ENCODE measurements around the gene PCSK5. TPM values are rescaled to one million over a fixed set of nuclear protein-coding genes. Genes with fewer than 3 reads are reported as not detected.

PCSK5 gene
- total RNA-seq, 4 donors from 2014 or later: 22.0 to 37.4 (median 27.8) TPM

DNA sequence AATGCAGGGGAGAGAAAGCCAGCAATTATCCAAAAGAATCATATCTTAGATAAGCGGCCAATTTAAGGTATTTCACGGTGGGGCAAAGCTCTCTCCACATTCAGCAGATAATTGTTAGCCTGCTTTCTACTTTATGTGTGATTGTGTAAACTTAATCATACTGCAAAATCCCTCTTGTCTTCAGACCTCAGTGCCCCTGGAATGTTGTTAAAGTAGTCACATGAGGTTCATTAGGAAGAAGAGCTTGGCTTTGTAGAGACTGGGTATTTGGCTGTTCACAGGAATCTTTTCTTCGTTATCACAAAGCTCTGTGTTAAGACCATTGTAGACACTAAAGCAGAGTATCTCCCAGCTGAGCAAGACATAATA is 376.8 kb downstream of the PCSK5 start:
- peaks cover 0 to 4% (median 0%) of the 10 kb centered on the region in 4 donors for H3K9me3 ChIP-seq
- H3K4me3 ChIP-seq: no peak overlapping the region
- peaks cover 0 to 34% (median 25%) of the 10 kb centered on the region in 4 donors for H3K4me1 ChIP-seq
- 75% methylated on average over 3 of the region's 3 CpGs for WGBS
- intact Hi-C loops (cut with DNase I): no loop called here
- DNase-seq (ENCODE audit: extremely low spot score): no peak
- TF ChIP-seq, protein P1, sequence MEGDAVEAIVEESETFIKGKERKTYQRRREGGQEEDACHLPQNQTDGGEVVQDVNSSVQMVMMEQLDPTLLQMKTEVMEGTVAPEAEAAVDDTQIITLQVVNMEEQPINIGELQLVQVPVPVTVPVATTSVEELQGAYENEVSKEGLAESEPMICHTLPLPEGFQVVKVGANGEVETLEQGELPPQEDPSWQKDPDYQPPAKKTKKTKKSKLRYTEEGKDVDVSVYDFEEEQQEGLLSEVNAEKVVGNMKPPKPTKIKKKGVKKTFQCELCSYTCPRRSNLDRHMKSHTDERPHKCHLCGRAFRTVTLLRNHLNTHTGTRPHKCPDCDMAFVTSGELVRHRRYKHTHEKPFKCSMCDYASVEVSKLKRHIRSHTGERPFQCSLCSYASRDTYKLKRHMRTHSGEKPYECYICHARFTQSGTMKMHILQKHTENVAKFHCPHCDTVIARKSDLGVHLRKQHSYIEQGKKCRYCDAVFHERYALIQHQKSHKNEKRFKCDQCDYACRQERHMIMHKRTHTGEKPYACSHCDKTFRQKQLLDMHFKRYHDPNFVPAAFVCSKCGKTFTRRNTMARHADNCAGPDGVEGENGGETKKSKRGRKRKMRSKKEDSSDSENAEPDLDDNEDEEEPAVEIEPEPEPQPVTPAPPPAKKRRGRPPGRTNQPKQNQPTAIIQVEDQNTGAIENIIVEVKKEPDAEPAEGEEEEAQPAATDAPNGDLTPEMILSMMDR (IDR thresholded peaks at IDR 0.05): no peak
- TF ChIP-seq EP300 (IDR thresholded peaks at IDR 0.05): no peak
- no peak for TF ChIP-seq POLR2AphosphoS5 (IDR thresholded peaks at IDR 0.05)
- no peak for TF ChIP-seq POLR2A (IDR thresholded peaks at IDR 0.05; ENCODE audit: low read depth)
- H3K27ac ChIP-seq (replicated peaks in 1 of 4): no peak overlapping the region
- no peaks in the 10 kb centered on the region for H3K27me3 ChIP-seq
- no peaks in the 10 kb centered on the region for H3K36me3 ChIP-seq

DNA sequence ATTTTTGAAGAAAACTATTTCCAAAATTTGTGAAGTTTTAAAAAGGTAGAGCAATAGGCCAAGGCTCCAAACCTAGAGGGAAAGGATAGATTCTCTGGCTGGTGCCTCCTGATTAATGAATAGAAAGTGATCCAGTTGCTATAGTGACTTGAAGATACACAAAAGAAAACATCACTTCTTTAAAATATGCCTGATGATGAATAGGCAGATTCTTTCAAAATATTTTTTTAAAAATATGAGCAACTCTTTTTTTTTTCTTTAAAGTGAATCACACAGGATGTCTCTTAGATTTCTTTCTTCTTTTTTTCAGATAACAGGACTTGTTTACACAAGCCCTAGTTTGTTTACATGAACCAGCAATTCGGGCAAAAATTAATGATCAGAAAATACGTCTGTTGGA is 379.3 kb downstream of the PCSK5 start:
- H3K4me1 ChIP-seq: peaks cover 0 to 34% (median 25%) of the 10 kb centered on the region in 4 donors
- intact Hi-C loops (cut with DNase I): no loop called here
- TF ChIP-seq POLR2AphosphoS5 (IDR thresholded peaks at IDR 0.05) (no peak), EP300 (IDR thresholded peaks at IDR 0.05) (no peak), POLR2A (IDR thresholded peaks at IDR 0.05; ENCODE audit: low read depth) (no peak)
- TF ChIP-seq, protein P1 (IDR thresholded peaks at IDR 0.05): no peak
- no peak for DNase-seq (ENCODE audit: extremely low spot score)
- H3K27me3 ChIP-seq: no peaks in the 10 kb centered on the region
- no peaks in the 10 kb centered on the region for H3K9me3 ChIP-seq
- peak overlapping the region; percentile 55 to 74 (median 64) for H3K27ac ChIP-seq (replicated peaks in 1 of 4)
- H3K4me3 ChIP-seq: no peak overlapping the region
- WGBS: 30% methylated on average over 2 of the region's 2 CpGs
- H3K36me3 ChIP-seq: no peaks in the 10 kb centered on the region

DNA sequence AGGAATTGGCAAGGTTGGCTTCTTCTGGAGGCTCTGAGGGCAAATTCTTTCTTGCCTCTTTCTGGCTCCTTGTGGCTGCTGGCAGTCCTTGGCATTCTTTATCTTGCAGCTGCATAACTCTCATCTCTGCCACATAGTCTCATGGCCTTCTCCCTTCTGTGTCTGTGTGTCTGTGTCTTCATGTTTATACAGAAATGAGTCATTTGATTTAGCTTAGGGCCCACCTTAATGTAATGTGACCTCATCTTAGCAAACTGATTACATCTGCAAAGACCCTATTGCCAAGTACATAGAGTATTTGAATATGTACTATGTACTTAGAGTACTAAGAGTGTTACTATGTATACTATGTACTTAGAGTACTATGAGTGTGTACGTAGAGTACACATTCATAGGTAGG is 381.3 kb downstream of the PCSK5 start:
- no peak for DNase-seq (ENCODE audit: extremely low spot score)
- Histone ChIP-seq H3K36me3 (no peaks in the 10 kb centered on the region), H3K4me1 (peaks cover 0 to 34% (median 25%) of the 10 kb centered on the region in 4 donors), H3K4me3 (no peak overlapping the region), H3K9me3 (no peaks in the 10 kb centered on the region), H3K27me3 (no peaks in the 10 kb centered on the region), H3K27ac (replicated peaks in 1 of 4) (peak overlapping the region in 2 of 4 donors; percentile 6 to 67)
- intact Hi-C loops (cut with DNase I): no loop called here
- no peak for TF ChIP-seq POLR2A (IDR thresholded peaks at IDR 0.05; ENCODE audit: low read depth)
- TF ChIP-seq EP300 (IDR thresholded peaks at IDR 0.05): no peak
- TF ChIP-seq, protein P1 (IDR thresholded peaks at IDR 0.05): no peak
- TF ChIP-seq POLR2AphosphoS5 (IDR thresholded peaks at IDR 0.05): no peak
- WGBS: 89% methylated on average over 1 of the region's 1 CpG

DNA sequence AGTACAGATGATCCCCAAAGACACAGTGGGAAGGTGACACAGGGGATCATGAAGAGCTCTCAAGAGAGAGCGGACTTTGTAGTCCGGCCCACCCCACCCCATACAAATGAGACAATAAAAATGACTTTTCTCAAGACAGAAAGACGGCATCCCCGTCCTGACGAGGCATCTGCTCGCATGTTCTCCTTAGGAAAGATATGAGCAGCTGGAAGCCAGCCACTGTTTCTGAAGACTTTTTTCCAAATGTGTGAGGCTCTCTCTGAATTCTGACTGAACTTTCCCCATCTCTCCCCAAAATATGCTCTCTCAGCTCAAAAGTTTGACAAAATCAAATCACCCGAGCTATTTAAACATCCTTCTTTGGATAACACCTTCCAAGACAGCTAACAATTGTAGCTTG is 398.6 kb downstream of the PCSK5 start:
- DNase-seq (ENCODE audit: extremely low spot score): no peak
- intact Hi-C loops (cut with DNase I): no loop called here
- Histone ChIP-seq H3K4me3 (no peak overlapping the region), H3K4me1 (peaks cover 0 to 7% (median 0%) of the 10 kb centered on the region in 4 donors), H3K27ac (replicated peaks in 1 of 4) (no peak overlapping the region), H3K9me3 (no peaks in the 10 kb centered on the region), H3K27me3 (no peaks in the 10 kb centered on the region), H3K36me3 (no peaks in the 10 kb centered on the region)
- WGBS: 90% methylated on average over 7 of the region's 7 CpGs
- TF ChIP-seq EP300 (IDR thresholded peaks at IDR 0.05): no peak
- TF ChIP-seq, protein P1 (IDR thresholded peaks at IDR 0.05): no peak
- TF ChIP-seq POLR2AphosphoS5 (IDR thresholded peaks at IDR 0.05): no peak
- no peak for TF ChIP-seq POLR2A (IDR thresholded peaks at IDR 0.05; ENCODE audit: low read depth)

DNA sequence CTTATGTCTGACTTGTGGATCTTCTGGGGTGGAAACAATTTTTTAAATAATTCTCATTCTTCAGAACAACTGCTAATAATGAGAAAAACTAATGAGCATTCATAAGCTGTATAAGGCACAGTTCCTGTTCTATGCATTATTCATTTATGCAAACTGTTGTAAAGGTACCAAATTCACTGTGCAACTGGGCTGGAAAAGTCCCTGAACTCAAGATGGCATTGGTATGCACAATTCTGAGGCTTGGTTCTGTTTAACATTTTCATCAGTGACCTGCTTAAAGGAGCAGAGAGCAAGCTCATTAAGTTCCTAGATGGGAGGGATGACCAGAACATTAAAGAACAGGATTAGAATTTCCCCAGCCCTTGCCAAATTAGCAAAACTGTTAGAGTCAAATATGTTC is 399.2 kb downstream of the PCSK5 start:
- intact Hi-C loops (cut with DNase I): loop anchor here (10.0 kb wide), 2 partner anchors 95 to 175 kb away; no protein-coding TSS in a partner anchor
- Histone ChIP-seq H3K36me3 (no peaks in the 10 kb centered on the region), H3K9me3 (no peaks in the 10 kb centered on the region), H3K27ac (replicated peaks in 1 of 4) (no peak overlapping the region), H3K4me1 (peaks cover 0 to 7% (median 0%) of the 10 kb centered on the region in 4 donors), H3K27me3 (no peaks in the 10 kb centered on the region), H3K4me3 (no peak overlapping the region)
- DNase-seq (ENCODE audit: extremely low spot score): no peak
- TF ChIP-seq, protein P1 (IDR thresholded peaks at IDR 0.05): no peak
- TF ChIP-seq POLR2A (IDR thresholded peaks at IDR 0.05; ENCODE audit: low read depth) (no peak), EP300 (IDR thresholded peaks at IDR 0.05) (no peak), POLR2AphosphoS5 (IDR thresholded peaks at IDR 0.05) (no peak)
